Endodermal cell (in vitro differentiated cells): Measurements from ENCODE around the gene SON. TPM values are rescaled to one million over a fixed set of nuclear protein-coding genes. Genes with fewer than 3 reads are reported as not detected.

Experiments used
- DNase-seq: peaks from one replicate; pipeline ENCODE4 v3.0.0-alpha.2; 2017
- H3K27ac ChIP-seq: 2 replicates; pipeline ENCODE4 v1.5.1; 2013; ENCODE audit warnings: mild to moderate bottlenecking, low read depth, low read length, moderate library complexity
- H3K27me3 ChIP-seq: 2 replicates; pipeline ENCODE4 v1.6.1; 2013; ENCODE audit warnings: mild to moderate bottlenecking, low read length, moderate library complexity; ENCODE audit not compliant: insufficient read depth, control insufficient read depth, poor library complexity, severe bottlenecking
- H3K36me3 ChIP-seq: 2 replicates; pipeline ENCODE4 v1.7.0; 2013; ENCODE audit warnings: mild to moderate bottlenecking, low read length, moderate library complexity; ENCODE audit not compliant: control insufficient read depth, insufficient read depth
- H3K4me1 ChIP-seq: one replicate; pipeline ENCODE4 v1.7.0; 2013; ENCODE audit warnings: low read length; ENCODE audit not compliant: control insufficient read depth, insufficient read depth
- H3K4me3 ChIP-seq: 2 replicates; pipeline ENCODE4 v1.5.1; 2013; ENCODE audit warnings: mild to moderate bottlenecking, low read length, moderate library complexity
- H3K9ac ChIP-seq: 2 replicates; pipeline ENCODE4 v1.6.1; 2013; ENCODE audit warnings: mild to moderate bottlenecking, low read length, moderate library complexity; ENCODE audit not compliant: poor library complexity, severe bottlenecking; ENCODE audit errors: extremely low read depth
- H3K9me3 ChIP-seq: 2 replicates; pipeline ENCODE4 v1.6.1; 2013; ENCODE audit warnings: mild to moderate bottlenecking, low read length, moderate library complexity; ENCODE audit not compliant: control insufficient read depth
- H3K27ac Mint-ChIP-seq: 2 replicates; pipeline ENCODE4 v1.8.0; 2020; ENCODE audit warnings: mixed read lengths
- H3K27me3 Mint-ChIP-seq: 2 replicates; pipeline ENCODE4 v1.8.0; 2021; ENCODE audit warnings: mild to moderate bottlenecking, mixed read lengths; ENCODE audit not compliant: insufficient read depth
- H3K36me3 Mint-ChIP-seq: 2 replicates; pipeline ENCODE4 v1.8.0; 2020; ENCODE audit warnings: low read depth, mixed read lengths
- H3K4me1 Mint-ChIP-seq: 2 replicates; pipeline ENCODE4 v1.8.0; 2020; ENCODE audit warnings: mixed read lengths
- H3K4me3 Mint-ChIP-seq: 2 replicates; pipeline ENCODE4 v1.8.0; 2020; ENCODE audit warnings: mild to moderate bottlenecking, moderate library complexity, mixed read lengths
- H3K9me3 Mint-ChIP-seq: 2 replicates; pipeline ENCODE4 v1.8.0; 2020; ENCODE audit warnings: mild to moderate bottlenecking, mixed read lengths
- WGBS, 2 experiments: methylation state at CpG; one replicate each; pipeline versions ENCODE4 v1.1.5 to v1.1.7; 2013; ENCODE audit warnings: missing lambda C conversion rate in 2 of 2, mixed read lengths in 1 of 2; ENCODE audit not compliant: insufficient coverage in 1 of 2, insufficient read length in 1 of 2; 5-methylcytosine and 5-hydroxymethylcytosine counted together
- total RNA-seq, 2 donors: library from RNA; stranded (reverse); fragmentation: NEBNext Ultra II Directional in 1 of 2; extraction: Animal tissue kit (Norgen Biotek cat#: 25700) in 1 of 2; gene quantifications; 2 replicates in 1 of 2; 3 replicates in 1 of 2; pipeline ENCODE4 v1.2.1, GENCODE V29; 2021
- TF ChIP-seq, protein P1 (sequence below): fragments of 200-600 bp; sonication (generic); conservative IDR thresholded peaks from 2 replicates; pipeline ENCODE4 v1.5.0; 2021; ENCODE audit warnings: antibody characterized with exemption, mild to moderate bottlenecking

SON gene
- total RNA-seq, 2 donors from 2014 or later = 283 to 337 TPM

- TF ChIP-seq, protein P1, sequence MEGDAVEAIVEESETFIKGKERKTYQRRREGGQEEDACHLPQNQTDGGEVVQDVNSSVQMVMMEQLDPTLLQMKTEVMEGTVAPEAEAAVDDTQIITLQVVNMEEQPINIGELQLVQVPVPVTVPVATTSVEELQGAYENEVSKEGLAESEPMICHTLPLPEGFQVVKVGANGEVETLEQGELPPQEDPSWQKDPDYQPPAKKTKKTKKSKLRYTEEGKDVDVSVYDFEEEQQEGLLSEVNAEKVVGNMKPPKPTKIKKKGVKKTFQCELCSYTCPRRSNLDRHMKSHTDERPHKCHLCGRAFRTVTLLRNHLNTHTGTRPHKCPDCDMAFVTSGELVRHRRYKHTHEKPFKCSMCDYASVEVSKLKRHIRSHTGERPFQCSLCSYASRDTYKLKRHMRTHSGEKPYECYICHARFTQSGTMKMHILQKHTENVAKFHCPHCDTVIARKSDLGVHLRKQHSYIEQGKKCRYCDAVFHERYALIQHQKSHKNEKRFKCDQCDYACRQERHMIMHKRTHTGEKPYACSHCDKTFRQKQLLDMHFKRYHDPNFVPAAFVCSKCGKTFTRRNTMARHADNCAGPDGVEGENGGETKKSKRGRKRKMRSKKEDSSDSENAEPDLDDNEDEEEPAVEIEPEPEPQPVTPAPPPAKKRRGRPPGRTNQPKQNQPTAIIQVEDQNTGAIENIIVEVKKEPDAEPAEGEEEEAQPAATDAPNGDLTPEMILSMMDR = no peak
- no peaks in the 10 kb centered on the region for H3K9me3 Mint-ChIP-seq
- Histone ChIP-seq H3K9me3 (no peaks in the 10 kb centered on the region), H3K27me3 (no peaks in the 10 kb centered on the region), H3K4me1 (no peaks in the 10 kb centered on the region), H3K36me3 (peaks cover 90% of the 10 kb centered on the region), H3K9ac (no peak overlapping the region), H3K27ac (no peak overlapping the region), H3K4me3 (no peak overlapping the region)
- H3K4me3 Mint-ChIP-seq = no peak overlapping the region
- no peak overlapping the region for H3K27ac Mint-ChIP-seq
- no peak for DNase-seq
- H3K36me3 Mint-ChIP-seq = peaks cover 50% of the 10 kb centered on the region
- no peaks in the 10 kb centered on the region for H3K27me3 Mint-ChIP-seq
- no peaks in the 10 kb centered on the region for H3K4me1 Mint-ChIP-seq
- 95 to 98% methylated on average over 6 of the region's 6 CpGs for WGBS, 2 experiments
These were observed 25.1 kb downstream of the SON start for GRCh38 chr21:33567914-33568313.

DNA sequence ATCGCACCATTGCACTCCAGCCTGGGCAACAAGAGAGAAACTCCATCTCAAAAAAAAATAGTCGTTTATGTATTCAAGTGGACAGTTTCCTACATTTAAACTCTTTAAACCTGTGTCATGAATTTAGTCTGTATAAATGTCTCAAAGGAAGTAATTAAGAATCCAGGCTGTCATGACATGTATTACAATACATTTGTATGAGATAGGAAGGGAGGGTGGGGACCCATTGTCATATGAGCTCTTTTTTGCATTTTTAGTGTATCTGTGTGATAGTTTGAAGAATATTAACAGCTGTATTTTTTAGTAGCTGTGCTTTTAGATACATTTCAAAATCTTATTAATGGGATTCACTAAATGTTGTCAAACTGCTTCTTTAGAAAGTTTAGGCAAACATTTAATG is 25.6 kb downstream of the SON start:
- Mint-ChIP-seq H3K9me3 (no peaks in the 10 kb centered on the region), H3K36me3 (peaks cover 51% of the 10 kb centered on the region)
- H3K27ac ChIP-seq = no peak overlapping the region

DNA sequence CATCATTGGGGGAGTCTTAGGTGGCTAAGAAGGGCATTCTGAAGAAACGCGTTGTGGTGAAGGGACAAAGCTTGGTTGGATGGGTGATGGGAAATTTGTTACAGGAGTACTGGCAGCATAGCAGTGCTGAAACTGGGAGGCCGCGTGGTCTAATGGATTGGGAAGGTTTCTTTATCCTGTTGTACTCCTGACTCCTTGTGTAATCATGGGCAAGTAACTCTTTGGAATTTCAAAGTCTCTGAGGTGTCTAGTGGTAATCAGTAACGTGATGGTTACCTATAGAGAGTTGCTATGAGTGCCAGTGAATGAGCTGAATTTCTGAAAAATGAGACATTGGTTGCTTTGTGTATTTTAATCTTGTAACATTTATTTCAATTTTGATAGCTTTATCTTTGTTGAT is 27.2 kb downstream of the SON start:
- TF ChIP-seq, protein P1 = no peak
- Mint-ChIP-seq H3K4me3 (no peak overlapping the region), H3K27me3 (no peaks in the 10 kb centered on the region), H3K9me3 (no peaks in the 10 kb centered on the region), H3K27ac (peak overlapping the region; percentile 52), H3K36me3 (peaks cover 59% of the 10 kb centered on the region), H3K4me1 (no peaks in the 10 kb centered on the region)
- 90 to 100% methylated on average over 1 to 5 of the region's 5 CpGs for WGBS, 2 experiments
- Histone ChIP-seq H3K36me3 (peaks cover 93% of the 10 kb centered on the region), H3K4me3 (no peak overlapping the region), H3K9me3 (no peaks in the 10 kb centered on the region), H3K9ac (no peak overlapping the region), H3K27ac (no peak overlapping the region), H3K4me1 (no peaks in the 10 kb centered on the region), H3K27me3 (no peaks in the 10 kb centered on the region)
- DNase-seq = no peak

More for the DNA sequence above, 25.6 kb downstream of the SON start:
- H3K9ac ChIP-seq = no peak overlapping the region
- Mint-ChIP-seq H3K4me1 (no peaks in the 10 kb centered on the region), H3K27me3 (no peaks in the 10 kb centered on the region), H3K27ac (no peak overlapping the region), H3K4me3 (no peak overlapping the region)
- 100% methylated on average over 1 to 2 of the region's 2 CpGs for WGBS, 2 experiments
- no peak for DNase-seq
- H3K36me3 ChIP-seq = peaks cover 90% of the 10 kb centered on the region
- H3K4me1 ChIP-seq = no peaks in the 10 kb centered on the region
- H3K9me3 ChIP-seq = no peaks in the 10 kb centered on the region
- no peaks in the 10 kb centered on the region for H3K27me3 ChIP-seq
- no peak overlapping the region for H3K4me3 ChIP-seq
- TF ChIP-seq, protein P1 = no peak
